GM12878 (cell line): ENCODE results near the gene FAM53B. TPM values are rescaled to one million over a fixed set of nuclear protein-coding genes. Genes with fewer than 3 reads are reported as not detected.

ENCODE experiments used
- ATAC-seq: fragments of 200-7000 bp; cut with Tn5 transposase; 3 replicates; pipeline ENCODE4 v1.9.1; 2020; ENCODE audit warnings: mild to moderate bottlenecking, moderate library complexity
- BruUV-seq: library from RNA; stranded (reverse); fragments of 400-500 nt; replicated peaks from 2 replicates; lab custom pipeline; 2021; lab: Mats Ljungman, UMichigan
- CTCF ChIA-PET: fragments of 300-600 bp; sonication (Branson Sonifier 250); formaldehyde crosslinking; extraction: SDS; loops from one replicate; lab custom pipeline; 2021; ENCODE audit warnings: inconsistent platforms; lab: Yijun Ruan, JAX
- POLR2A ChIA-PET: fragments of 350-600 bp; formaldehyde crosslinking; extraction: SDS; loops from one replicate; lab custom pipeline; 2021; ENCODE audit warnings: inconsistent platforms; lab: Charles Lee
- RAD21 ChIA-PET: fragments of 300-600 bp; sonication (Branson Sonifier 250); formaldehyde crosslinking; loops from one replicate; lab custom pipeline; 2023; ENCODE audit warnings: antibody characterized with exemption; ENCODE audit not compliant: unreplicated experiment; lab: Charles Lee
- SMC1A ChIA-PET: fragments of 300-600 bp; sonication (Branson Sonifier 250); formaldehyde crosslinking; loops from one replicate; lab custom pipeline; 2023; ENCODE audit not compliant: unreplicated experiment, uncharacterized antibody; lab: Charles Lee
- DNase-seq: peaks from one replicate; pipeline ENCODE4 v3.0.0-alpha.2; 2011; ENCODE audit warnings: low read depth, low spot score
- FAIRE-seq: peaks from 3 replicates; lab custom pipeline; 2011; peaks lifted over from hg19 to GRCh38; lab: Jason Lieb, UNC
- H2AFZ ChIP-seq: 2 replicates; pipeline ENCODE4 v1.6.0; 2011; ENCODE audit warnings: low read depth, low read length, control low read depth; ENCODE audit not compliant: control insufficient read depth
- H3K27ac ChIP-seq: 2 replicates; pipeline ENCODE4 v1.5.1; 2011; ENCODE audit warnings: control low read depth; ENCODE audit not compliant: control insufficient read depth, insufficient read depth
- H3K27me3 ChIP-seq, 2 experiments: replicated peaks in 1 of 2; 2 replicates each; pipeline versions ENCODE4 v1.6.0 to v1.6.1; 2011; ENCODE audit warnings: low read length in 1 of 2; ENCODE audit not compliant: control insufficient read depth in 2 of 2, insufficient read depth in 2 of 2
- H3K36me3 ChIP-seq, 2 experiments: 2 replicates each; pipeline ENCODE4 v1.5.1; 2011; ENCODE audit warnings: low read length in 1 of 2; ENCODE audit not compliant: control insufficient read depth in 2 of 2, insufficient read depth in 2 of 2
- H3K4me1 ChIP-seq: 2 replicates; pipeline ENCODE4 v1.6.1; 2011; ENCODE audit warnings: mild to moderate bottlenecking, low read length, moderate library complexity, mixed read lengths; ENCODE audit not compliant: control insufficient read depth, insufficient read depth
- H3K4me2 ChIP-seq: 2 replicates; pipeline ENCODE4 v1.6.0; 2011; ENCODE audit warnings: control low read depth; ENCODE audit not compliant: control insufficient read depth, insufficient read depth
- H3K4me3 ChIP-seq: fragments of 200-600 bp; sonication (generic); 2 replicates; pipeline ENCODE4 v1.5.1; 2016
- H3K79me2 ChIP-seq: 2 replicates; pipeline ENCODE4 v1.6.0; 2011; ENCODE audit warnings: low read length; ENCODE audit not compliant: control insufficient read depth, insufficient read depth
- H3K9ac ChIP-seq: 2 replicates; pipeline ENCODE4 v1.8.0; 2011; ENCODE audit warnings: low read length, control low read depth, mixed read lengths; ENCODE audit not compliant: control insufficient read depth, insufficient read depth
- H3K9me3 ChIP-seq: replicated peaks from 3 replicates; pipeline ENCODE4 v1.5.1; 2011; ENCODE audit warnings: mild to moderate bottlenecking, low read length; ENCODE audit not compliant: control insufficient read depth, insufficient read depth
- H4K20me1 ChIP-seq: 2 replicates; pipeline ENCODE4 v1.6.0; 2011; ENCODE audit not compliant: control insufficient read depth, insufficient read depth
- RAD21 ChIP-seq: IDR thresholded peaks from 2 replicates; pipeline ENCODE4 v1.6.1; 2011; ENCODE audit warnings: mild to moderate bottlenecking, low read depth, low read length, moderate library complexity; ENCODE audit not compliant: insufficient read depth
- SMC3 ChIP-seq: IDR thresholded peaks from 2 replicates; pipeline ENCODE4 v1.6.1; 2011; ENCODE audit warnings: low read length, improper control_type of control experiment, borderline replicate concordance
- WGBS: methylation state at CpG from one replicate; pipeline ENCODE4 v1.1.6; 2016; ENCODE audit warnings: low lambda C conversion rate; ENCODE audit not compliant: insufficient replicate concordance, insufficient coverage; ENCODE audit errors: missing lambda C conversion rate; 5-methylcytosine and 5-hydroxymethylcytosine counted together
- in situ Hi-C: fragments of 300-500 bp; cut with MboI; formaldehyde crosslinking; loops from 9 replicates; pipeline ENCODE4 v1.14.3; 2018; ENCODE audit warnings: mixed read lengths
- intact Hi-C: fragments of 100-400 bp; cut with micrococcal nuclease; formaldehyde crosslinking; loops from one replicate; pipeline ENCODE4 v1.14.2; 2022; ENCODE audit not compliant: unreplicated experiment
- polyA plus RNA-seq, 11 experiments: library from polyadenylated mRNA; depleted of rRNA in 4 of 11; unstranded in 6 of 11; stranded (reverse) in 5 of 11; fragments of >200 nt; fragmentation: Nextera tagmentation in 4 of 11; fragmentation: Illumina TruSeq in 1 of 11; extraction: Ambion mirVana in 4 of 11; extraction: Trizol in 1 of 11; gene quantifications; 1 replicate in 1 of 11; 2 replicates in 10 of 11; pipeline versions ENCODE4 v1.2.1 to v1.2.3, GENCODE V29; 2011 to 2016; ENCODE audit warnings: inconsistent platforms in 2 of 11, missing spikeins in 2 of 11, low read depth in 1 of 11
- total RNA-seq, 4 experiments: library from RNA; depleted of rRNA in 3 of 4; stranded (reverse); fragments of >200 nt in 3 of 4; fragmentation: Illumina TruSeq in 1 of 4; extraction: Trizol in 1 of 4; gene quantifications; 2 replicates each; pipeline versions ENCODE4 v1.2.1 to v1.2.3, GENCODE V29; 2013 to 2021
- TF ChIP-seq, protein P1 (sequence below): fragments of 450-650 bp; IDR thresholded peaks from 2 replicates; pipeline ENCODE4 v1.6.1; 2017; ENCODE audit warnings: antibody characterized with exemption, mild to moderate bottlenecking, moderate library complexity
- TF ChIP-seq, protein P2 (sequence below): fragments of 450-650 bp; IDR thresholded peaks from 2 replicates; pipeline ENCODE4 v1.6.1; 2014; ENCODE audit warnings: mild to moderate bottlenecking
- TF ChIP-seq, protein P3 (sequence below), 3 experiments: IDR thresholded peaks in 2 of 3; conservative IDR thresholded peaks in 1 of 3; 2 replicates each; pipeline ENCODE4 v1.5.1; 2011; ENCODE audit warnings: low read depth in 3 of 3, low read length in 3 of 3, mild to moderate bottlenecking in 3 of 3, control low read depth in 2 of 3, moderate library complexity in 2 of 3, inconsistent platforms in 1 of 3, mixed read lengths in 1 of 3; ENCODE audit not compliant: control insufficient read depth in 2 of 3, insufficient read depth in 1 of 3; ENCODE audit errors: extremely low read depth in 1 of 3

The FAM53B gene
- total and polyA plus RNA-seq, 10 of the 15 experiments (the other 5 are each of a cell fraction or from before 2014, with no cell fraction given): 0.05 to 26.3 (median 8.1) TPM

DNA sequence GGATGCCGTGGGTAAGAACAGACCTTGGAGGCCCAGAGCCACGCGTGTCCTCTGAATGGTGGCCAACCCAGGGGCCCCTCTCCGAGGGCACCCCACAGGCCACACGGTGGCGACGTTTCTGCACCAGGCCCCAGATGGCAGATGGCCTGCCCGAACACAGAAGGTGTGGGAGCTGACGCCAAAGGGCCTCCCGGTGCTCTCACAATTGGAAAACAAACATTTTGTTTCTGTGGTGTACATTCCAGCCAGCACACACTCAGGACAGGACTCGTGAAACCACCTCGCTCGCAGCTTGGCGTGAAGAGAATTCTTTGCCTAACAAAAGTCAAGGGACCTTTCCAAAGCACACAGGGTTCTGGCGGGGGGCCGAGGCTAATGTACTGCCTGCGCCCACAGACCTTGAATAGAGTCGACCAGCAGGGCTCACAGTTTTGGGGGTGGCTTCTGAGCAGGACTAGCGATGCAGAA is 112.1 kb downstream of the FAM53B start:
- H3K27me3 ChIP-seq: no peaks in the 10 kb centered on the region
- H3K27ac ChIP-seq: no peak overlapping the region
- no peak overlapping the region for H3K4me3 ChIP-seq
- FAIRE-seq: no peak
- H3K9me3 ChIP-seq: peaks cover 4% of the 10 kb centered on the region; the same call in 1 of the 3 replicates
- peaks cover 0 to 8% of the 10 kb centered on the region in 2 experiments; a peak in 2 of 4 replicates for H3K36me3 ChIP-seq
- SMC1A ChIA-PET: interaction anchor here (0.8 to 1.0 kb wide), 2 partner anchors 57 to 110 kb away, joined by 4 to 6 read pairs; no protein-coding TSS in a partner anchor
- intact Hi-C loops (no loop called here), in situ Hi-C loops (no loop called here)
- RAD21 ChIA-PET: no interaction called here
- no peak overlapping the region for H3K9ac ChIP-seq
- POLR2A ChIA-PET: interaction anchor here (1.3 kb wide), 1 partner anchor 16 kb away, joined by 3 read pairs; no protein-coding TSS in a partner anchor
- no peaks in the 10 kb centered on the region for H3K79me2 ChIP-seq
- TF ChIP-seq, protein P1, sequence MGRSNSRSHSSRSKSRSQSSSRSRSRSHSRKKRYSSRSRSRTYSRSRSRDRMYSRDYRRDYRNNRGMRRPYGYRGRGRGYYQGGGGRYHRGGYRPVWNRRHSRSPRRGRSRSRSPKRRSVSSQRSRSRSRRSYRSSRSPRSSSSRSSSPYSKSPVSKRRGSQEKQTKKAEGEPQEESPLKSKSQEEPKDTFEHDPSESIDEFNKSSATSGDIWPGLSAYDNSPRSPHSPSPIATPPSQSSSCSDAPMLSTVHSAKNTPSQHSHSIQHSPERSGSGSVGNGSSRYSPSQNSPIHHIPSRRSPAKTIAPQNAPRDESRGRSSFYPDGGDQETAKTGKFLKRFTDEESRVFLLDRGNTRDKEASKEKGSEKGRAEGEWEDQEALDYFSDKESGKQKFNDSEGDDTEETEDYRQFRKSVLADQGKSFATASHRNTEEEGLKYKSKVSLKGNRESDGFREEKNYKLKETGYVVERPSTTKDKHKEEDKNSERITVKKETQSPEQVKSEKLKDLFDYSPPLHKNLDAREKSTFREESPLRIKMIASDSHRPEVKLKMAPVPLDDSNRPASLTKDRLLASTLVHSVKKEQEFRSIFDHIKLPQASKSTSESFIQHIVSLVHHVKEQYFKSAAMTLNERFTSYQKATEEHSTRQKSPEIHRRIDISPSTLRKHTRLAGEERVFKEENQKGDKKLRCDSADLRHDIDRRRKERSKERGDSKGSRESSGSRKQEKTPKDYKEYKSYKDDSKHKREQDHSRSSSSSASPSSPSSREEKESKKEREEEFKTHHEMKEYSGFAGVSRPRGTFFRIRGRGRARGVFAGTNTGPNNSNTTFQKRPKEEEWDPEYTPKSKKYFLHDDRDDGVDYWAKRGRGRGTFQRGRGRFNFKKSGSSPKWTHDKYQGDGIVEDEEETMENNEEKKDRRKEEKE: no peak
- TF ChIP-seq, protein P2, sequence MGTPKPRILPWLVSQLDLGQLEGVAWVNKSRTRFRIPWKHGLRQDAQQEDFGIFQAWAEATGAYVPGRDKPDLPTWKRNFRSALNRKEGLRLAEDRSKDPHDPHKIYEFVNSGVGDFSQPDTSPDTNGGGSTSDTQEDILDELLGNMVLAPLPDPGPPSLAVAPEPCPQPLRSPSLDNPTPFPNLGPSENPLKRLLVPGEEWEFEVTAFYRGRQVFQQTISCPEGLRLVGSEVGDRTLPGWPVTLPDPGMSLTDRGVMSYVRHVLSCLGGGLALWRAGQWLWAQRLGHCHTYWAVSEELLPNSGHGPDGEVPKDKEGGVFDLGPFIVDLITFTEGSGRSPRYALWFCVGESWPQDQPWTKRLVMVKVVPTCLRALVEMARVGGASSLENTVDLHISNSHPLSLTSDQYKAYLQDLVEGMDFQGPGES: no peak
- TF ChIP-seq RAD21 (peak; percentile 40; the same call in 1 of the 2 replicates), SMC3 (peak; percentile 18; the same call in 1 of the 2 replicates)
- TF ChIP-seq, protein P3, sequence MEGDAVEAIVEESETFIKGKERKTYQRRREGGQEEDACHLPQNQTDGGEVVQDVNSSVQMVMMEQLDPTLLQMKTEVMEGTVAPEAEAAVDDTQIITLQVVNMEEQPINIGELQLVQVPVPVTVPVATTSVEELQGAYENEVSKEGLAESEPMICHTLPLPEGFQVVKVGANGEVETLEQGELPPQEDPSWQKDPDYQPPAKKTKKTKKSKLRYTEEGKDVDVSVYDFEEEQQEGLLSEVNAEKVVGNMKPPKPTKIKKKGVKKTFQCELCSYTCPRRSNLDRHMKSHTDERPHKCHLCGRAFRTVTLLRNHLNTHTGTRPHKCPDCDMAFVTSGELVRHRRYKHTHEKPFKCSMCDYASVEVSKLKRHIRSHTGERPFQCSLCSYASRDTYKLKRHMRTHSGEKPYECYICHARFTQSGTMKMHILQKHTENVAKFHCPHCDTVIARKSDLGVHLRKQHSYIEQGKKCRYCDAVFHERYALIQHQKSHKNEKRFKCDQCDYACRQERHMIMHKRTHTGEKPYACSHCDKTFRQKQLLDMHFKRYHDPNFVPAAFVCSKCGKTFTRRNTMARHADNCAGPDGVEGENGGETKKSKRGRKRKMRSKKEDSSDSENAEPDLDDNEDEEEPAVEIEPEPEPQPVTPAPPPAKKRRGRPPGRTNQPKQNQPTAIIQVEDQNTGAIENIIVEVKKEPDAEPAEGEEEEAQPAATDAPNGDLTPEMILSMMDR (IDR thresholded peaks at IDR 0.05 in 2 of 3, conservative IDR thresholded peaks at IDR 0.05 in 1 of 3; ENCODE audit: control insufficient read depth in 2 of 3, extremely low read depth in 1 of 3, insufficient read depth in 1 of 3, low read depth in 3 of 3, low read length in 3 of 3): peak; percentile 5 to 27 (median 26); a peak in 1 of 6 replicates
- WGBS: 91% methylated on average over 19 of the region's 19 CpGs
- H4K20me1 ChIP-seq: no peaks in the 10 kb centered on the region; the same call in 1 of the 2 replicates
- CTCF ChIA-PET: interaction anchor here (0.7 to 3.6 kb wide), 4 partner anchors 66 to 126 kb away, joined by 3 to 26 read pairs (median 4); no protein-coding TSS in a partner anchor
- H3K4me2 ChIP-seq: no peak overlapping the region
- H3K4me1 ChIP-seq: peaks cover 6% of the 10 kb centered on the region
- no TSS peak for BruUV-seq
- DNase-seq: no peak
- peak; percentile 49 for ATAC-seq
- no peak overlapping the region for H2AFZ ChIP-seq
